HCT116 (cell line): ENCODE results near the gene EZH2.

ENCODE experiments used
- CBX3 ChIP-seq: IDR thresholded peaks from 2 replicates; pipeline ENCODE4 v1.6.1; 2012; ENCODE audit warnings: low read depth
- EZH2 ChIP-seq: fragments of 200-600 bp; sonication (generic); IDR thresholded peaks from 2 replicates; pipeline ENCODE4 v1.6.1; 2017; ENCODE audit warnings: antibody characterized with exemption, mixed run types
- JUND ChIP-seq: IDR thresholded peaks from 2 replicates; pipeline ENCODE4 v1.6.1; 2012
- POLR2A ChIP-seq: IDR thresholded peaks from 2 replicates; pipeline ENCODE4 v1.7.0; 2011; ENCODE audit warnings: borderline replicate concordance; ENCODE audit not compliant: insufficient read depth, insufficient read length; ENCODE audit errors: extremely low read depth
- POLR2AphosphoS5 ChIP-seq: IDR thresholded peaks from 2 replicates; pipeline ENCODE4 v1.6.1; 2011; ENCODE audit warnings: mild to moderate bottlenecking, low read depth, low read length, moderate library complexity
- SP1 ChIP-seq: IDR thresholded peaks from 2 replicates; pipeline ENCODE4 v1.6.1; 2012; ENCODE audit warnings: low read depth
- TF ChIP-seq, protein P1 (sequence below): IDR thresholded peaks from 2 replicates; pipeline ENCODE4 v1.6.1; 2012; ENCODE audit warnings: low read depth
- TF ChIP-seq, protein P2 (sequence below), 3 experiments: fragments of 200-600 bp in 1 of 3; sonication (generic) in 1 of 3; IDR thresholded peaks in 2 of 3; conservative IDR thresholded peaks in 1 of 3; 2 replicates each; pipeline ENCODE4 v1.5.1; 2012 to 2017; ENCODE audit warnings: low read depth in 2 of 3, low read length in 2 of 3, antibody characterized with exemption in 1 of 3, borderline replicate concordance in 1 of 3, control low read depth in 1 of 3, mild to moderate bottlenecking in 1 of 3, mixed read lengths in 1 of 3, mixed run types in 1 of 3, moderate library complexity in 1 of 3; ENCODE audit not compliant: insufficient read depth in 1 of 3
- TF ChIP-seq, protein P3 (sequence below): IDR thresholded peaks from 2 replicates; pipeline ENCODE4 v1.6.1; 2011; ENCODE audit warnings: mild to moderate bottlenecking, low read length, moderate library complexity; ENCODE audit not compliant: insufficient replicate concordance; ENCODE audit errors: extremely low read depth

DNA sequence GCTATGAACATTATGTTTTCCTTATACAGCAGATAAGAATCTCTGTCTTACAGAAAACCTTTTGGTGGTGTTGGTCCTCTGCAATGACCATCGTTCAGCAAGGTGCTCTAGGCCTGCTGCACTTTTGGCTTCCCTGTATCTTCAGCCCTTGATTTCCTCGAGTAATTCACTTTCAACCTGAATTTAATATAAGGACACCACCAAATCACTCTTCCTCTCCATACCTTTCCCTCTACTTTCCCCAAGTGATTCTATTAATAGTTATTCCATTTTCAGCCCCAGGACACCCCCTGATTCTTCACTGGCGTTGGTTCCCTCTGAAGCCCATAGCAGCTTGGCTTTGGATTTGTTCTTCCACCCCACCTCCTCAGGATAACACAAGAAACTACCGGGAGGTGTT is 72.2 kb downstream of the EZH2 start:
- TF ChIP-seq, protein P1, sequence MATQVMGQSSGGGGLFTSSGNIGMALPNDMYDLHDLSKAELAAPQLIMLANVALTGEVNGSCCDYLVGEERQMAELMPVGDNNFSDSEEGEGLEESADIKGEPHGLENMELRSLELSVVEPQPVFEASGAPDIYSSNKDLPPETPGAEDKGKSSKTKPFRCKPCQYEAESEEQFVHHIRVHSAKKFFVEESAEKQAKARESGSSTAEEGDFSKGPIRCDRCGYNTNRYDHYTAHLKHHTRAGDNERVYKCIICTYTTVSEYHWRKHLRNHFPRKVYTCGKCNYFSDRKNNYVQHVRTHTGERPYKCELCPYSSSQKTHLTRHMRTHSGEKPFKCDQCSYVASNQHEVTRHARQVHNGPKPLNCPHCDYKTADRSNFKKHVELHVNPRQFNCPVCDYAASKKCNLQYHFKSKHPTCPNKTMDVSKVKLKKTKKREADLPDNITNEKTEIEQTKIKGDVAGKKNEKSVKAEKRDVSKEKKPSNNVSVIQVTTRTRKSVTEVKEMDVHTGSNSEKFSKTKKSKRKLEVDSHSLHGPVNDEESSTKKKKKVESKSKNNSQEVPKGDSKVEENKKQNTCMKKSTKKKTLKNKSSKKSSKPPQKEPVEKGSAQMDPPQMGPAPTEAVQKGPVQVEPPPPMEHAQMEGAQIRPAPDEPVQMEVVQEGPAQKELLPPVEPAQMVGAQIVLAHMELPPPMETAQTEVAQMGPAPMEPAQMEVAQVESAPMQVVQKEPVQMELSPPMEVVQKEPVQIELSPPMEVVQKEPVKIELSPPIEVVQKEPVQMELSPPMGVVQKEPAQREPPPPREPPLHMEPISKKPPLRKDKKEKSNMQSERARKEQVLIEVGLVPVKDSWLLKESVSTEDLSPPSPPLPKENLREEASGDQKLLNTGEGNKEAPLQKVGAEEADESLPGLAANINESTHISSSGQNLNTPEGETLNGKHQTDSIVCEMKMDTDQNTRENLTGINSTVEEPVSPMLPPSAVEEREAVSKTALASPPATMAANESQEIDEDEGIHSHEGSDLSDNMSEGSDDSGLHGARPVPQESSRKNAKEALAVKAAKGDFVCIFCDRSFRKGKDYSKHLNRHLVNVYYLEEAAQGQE = no peak
- TF ChIP-seq CBX3 = no peak
- TF ChIP-seq, protein P2, sequence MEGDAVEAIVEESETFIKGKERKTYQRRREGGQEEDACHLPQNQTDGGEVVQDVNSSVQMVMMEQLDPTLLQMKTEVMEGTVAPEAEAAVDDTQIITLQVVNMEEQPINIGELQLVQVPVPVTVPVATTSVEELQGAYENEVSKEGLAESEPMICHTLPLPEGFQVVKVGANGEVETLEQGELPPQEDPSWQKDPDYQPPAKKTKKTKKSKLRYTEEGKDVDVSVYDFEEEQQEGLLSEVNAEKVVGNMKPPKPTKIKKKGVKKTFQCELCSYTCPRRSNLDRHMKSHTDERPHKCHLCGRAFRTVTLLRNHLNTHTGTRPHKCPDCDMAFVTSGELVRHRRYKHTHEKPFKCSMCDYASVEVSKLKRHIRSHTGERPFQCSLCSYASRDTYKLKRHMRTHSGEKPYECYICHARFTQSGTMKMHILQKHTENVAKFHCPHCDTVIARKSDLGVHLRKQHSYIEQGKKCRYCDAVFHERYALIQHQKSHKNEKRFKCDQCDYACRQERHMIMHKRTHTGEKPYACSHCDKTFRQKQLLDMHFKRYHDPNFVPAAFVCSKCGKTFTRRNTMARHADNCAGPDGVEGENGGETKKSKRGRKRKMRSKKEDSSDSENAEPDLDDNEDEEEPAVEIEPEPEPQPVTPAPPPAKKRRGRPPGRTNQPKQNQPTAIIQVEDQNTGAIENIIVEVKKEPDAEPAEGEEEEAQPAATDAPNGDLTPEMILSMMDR (IDR thresholded peaks at IDR 0.05 in 2 of 3, conservative IDR thresholded peaks at IDR 0.05 in 1 of 3; ENCODE audit: borderline replicate concordance in 1 of 3, insufficient read depth in 1 of 3, low read depth in 2 of 3, low read length in 2 of 3) = no peak
- TF ChIP-seq EZH2 = no peak
- no peak for TF ChIP-seq POLR2A
- TF ChIP-seq, protein P3, sequence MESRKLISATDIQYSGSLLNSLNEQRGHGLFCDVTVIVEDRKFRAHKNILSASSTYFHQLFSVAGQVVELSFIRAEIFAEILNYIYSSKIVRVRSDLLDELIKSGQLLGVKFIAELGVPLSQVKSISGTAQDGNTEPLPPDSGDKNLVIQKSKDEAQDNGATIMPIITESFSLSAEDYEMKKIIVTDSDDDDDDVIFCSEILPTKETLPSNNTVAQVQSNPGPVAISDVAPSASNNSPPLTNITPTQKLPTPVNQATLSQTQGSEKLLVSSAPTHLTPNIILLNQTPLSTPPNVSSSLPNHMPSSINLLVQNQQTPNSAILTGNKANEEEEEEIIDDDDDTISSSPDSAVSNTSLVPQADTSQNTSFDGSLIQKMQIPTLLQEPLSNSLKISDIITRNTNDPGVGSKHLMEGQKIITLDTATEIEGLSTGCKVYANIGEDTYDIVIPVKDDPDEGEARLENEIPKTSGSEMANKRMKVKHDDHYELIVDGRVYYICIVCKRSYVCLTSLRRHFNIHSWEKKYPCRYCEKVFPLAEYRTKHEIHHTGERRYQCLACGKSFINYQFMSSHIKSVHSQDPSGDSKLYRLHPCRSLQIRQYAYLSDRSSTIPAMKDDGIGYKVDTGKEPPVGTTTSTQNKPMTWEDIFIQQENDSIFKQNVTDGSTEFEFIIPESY = no peak
- no peak for TF ChIP-seq JUND
- no peak for TF ChIP-seq POLR2AphosphoS5
- no peak for TF ChIP-seq SP1
